ENCODE measurements around the gene ADRA2B.

Gene ADRA2B

GRCh38 chr2:96113951-96114350 lies 2.4 kb downstream of the ADRA2B start:
- no peak for TF ChIP-seq CTCF (IDR thresholded peaks at IDR 0.05)
- no peak for TF ChIP-seq ZFX (IDR thresholded peaks at IDR 0.05; ENCODE audit: borderline replicate concordance)
- H3K27ac ChIP-seq = no peak overlapping the region

- H3K27ac ChIP-seq = no peak overlapping the region
- TF ChIP-seq CTCF (IDR thresholded peaks at IDR 0.05) (no peak), ZFX (IDR thresholded peaks at IDR 0.05; ENCODE audit: borderline replicate concordance) (no peak)
Observed at GRCh38 chr2:96113367-96113677, 3.0 kb downstream of the ADRA2B start.

GRCh38 chr2:96112501-96113366 lies 3.6 kb downstream of the ADRA2B start:
- TF ChIP-seq CTCF (IDR thresholded peaks at IDR 0.05) (no peak), ZFX (IDR thresholded peaks at IDR 0.05; ENCODE audit: borderline replicate concordance) (no peak)

GRCh38 chr2:96111823-96112500 lies 4.4 kb downstream of the ADRA2B start:
- H3K27ac ChIP-seq = no peak overlapping the region
- TF ChIP-seq ZFX (IDR thresholded peaks at IDR 0.05; ENCODE audit: borderline replicate concordance) = no peak
- no peak for TF ChIP-seq CTCF (IDR thresholded peaks at IDR 0.05)

More at GRCh38 chr2:96112501-96113366, 3.6 kb downstream of the ADRA2B start:
- H3K27ac ChIP-seq = no peak overlapping the region

GRCh38 chr2:96111257-96111640 lies 5.1 kb downstream of the ADRA2B start:
- H3K27ac ChIP-seq = no peak overlapping the region
- TF ChIP-seq ZFX (IDR thresholded peaks at IDR 0.05; ENCODE audit: borderline replicate concordance) = no peak
- no peak for TF ChIP-seq CTCF (IDR thresholded peaks at IDR 0.05)

GRCh38 chr2:96110621-96111256 lies 5.6 kb downstream of the ADRA2B start:
- TF ChIP-seq ZFX (IDR thresholded peaks at IDR 0.05; ENCODE audit: borderline replicate concordance) (no peak), CTCF (IDR thresholded peaks at IDR 0.05) (no peak)

More at GRCh38 chr2:96110621-96111256, 5.6 kb downstream of the ADRA2B start:
- no peak overlapping the region for H3K27ac ChIP-seq
